ENCODE results near the gene STAT1. TPM values are rescaled to one million over a fixed set of nuclear protein-coding genes. Genes with fewer than 3 reads are reported as not detected.

Gene STAT1
- total and polyA plus RNA-seq, 9 of the 15 experiments (the other 6 are each of a cell fraction or from before 2014, with no cell fraction given), result 8.7 to 34.4 (median 26.8) TPM

GRCh38 chr2:191014653-191015020 lies 666 bp upstream of the STAT1 start (continued):
- TF ChIP-seq DEAF1 (CRISPR knock-in tag; IDR thresholded peaks at IDR 0.05), result no peak
- TF ChIP-seq ZBTB8A (IDR thresholded peaks at IDR 0.05; ENCODE audit: partially characterized antibody), result no peak
- TF ChIP-seq MTA2 (IDR thresholded peaks at IDR 0.05; ENCODE audit: low read depth), result no peak
- TF ChIP-seq TFE3 (CRISPR knock-in tag; IDR thresholded peaks at IDR 0.05), result no peak
- TF ChIP-seq CBX2 (IDR thresholded peaks at IDR 0.05; ENCODE audit: insufficient read depth, low read length, poor library complexity, severe bottlenecking), result no peak
- TF ChIP-seq PTTG1 (tag; IDR thresholded peaks at IDR 0.05; ENCODE audit: low read depth), result no peak
- TF ChIP-seq MIER1 (IDR thresholded peaks at IDR 0.05; ENCODE audit: low read depth), result no peak
- no peak for TF ChIP-seq ZC3H4 (CRISPR knock-in tag; IDR thresholded peaks at IDR 0.05; ENCODE audit: borderline replicate concordance)
- no peak for TF ChIP-seq SLC30A9 (CRISPR knock-in tag; IDR thresholded peaks at IDR 0.05)
- peak; percentile 81 for TF ChIP-seq ATF3 (IDR thresholded peaks at IDR 0.05)
- no peak for TF ChIP-seq ATF3 (CRISPR knock-in tag; conservative IDR thresholded peaks at IDR 0.05)
- TF ChIP-seq SREBF2 (CRISPR knock-in tag; IDR thresholded peaks at IDR 0.05), result no peak
- no peak for TF ChIP-seq ZNF507 (tag; conservative IDR thresholded peaks at IDR 0.05)
- TF ChIP-seq KLF13 (tag; IDR thresholded peaks at IDR 0.05; ENCODE audit: borderline replicate concordance, low read depth), result no peak
- no peak for TF ChIP-seq RCOR1 (IDR thresholded peaks at IDR 0.05; ENCODE audit: borderline replicate concordance in 1 of 2, low read depth in 2 of 2, low read length in 2 of 2)
- no peak for TF ChIP-seq TRIM28 (IDR thresholded peaks at IDR 0.05)
- TF ChIP-seq IRF1 (CRISPR knock-in tag; IDR thresholded peaks at IDR 0.05; ENCODE audit: borderline replicate concordance), result no peak
- TF ChIP-seq ADNP (tag; IDR thresholded peaks at IDR 0.05), result no peak
- TF ChIP-seq RFX1 (IDR thresholded peaks at IDR 0.05), result no peak
- TF ChIP-seq YBX1 (IDR thresholded peaks at IDR 0.05), result no peak
- 0 out of 2 replicates have a peak, but pooled peaks have one; percentile 14 for TF ChIP-seq GATAD2A (IDR thresholded peaks at IDR 0.05)
- TF ChIP-seq DPF2 (IDR thresholded peaks at IDR 0.05), result 0 out of 2 replicates have a peak, but pooled peaks have one; percentile 16

Data from K562 (cell line).